ENCODE results near the gene NEUROD4. TPM values are rescaled to one million over a fixed set of nuclear protein-coding genes. Genes with fewer than 3 reads are reported as not detected.
A peak's percentile ranks its signal among the peaks of the same experiment; 100 is the strongest.

NEUROD4 gene
- total and polyA plus RNA-seq, 12 donors: 0.17 to 3.3 (median 1.1) TPM; not detected in 5

GRCh38 chr12:55067701-55068100 lies 47.9 kb downstream of the NEUROD4 start:
- intact Hi-C loops (cut with DNase I): no loop called here
- H3K27ac ChIP-seq: no peak overlapping the region
- DNase-seq: no peak
- H3K4me3 ChIP-seq: no peak overlapping the region
- no peaks in the 10 kb centered on the region for H3K27me3 ChIP-seq
- no peaks in the 10 kb centered on the region for H3K36me3 ChIP-seq (replicated peaks in 1 of 2)
- WGBS, 4 donors: 48 to 63% (median 54%) methylated on average over 8 of the region's 8 CpGs
- TF ChIP-seq POLR2A (IDR thresholded peaks at IDR 0.05) (no peak), CTCF (IDR thresholded peaks at IDR 0.05) (no peak)
- H3K9me3 ChIP-seq (replicated peaks in 1 of 3): no peaks in the 10 kb centered on the region
- no peaks in the 10 kb centered on the region for H3K4me1 ChIP-seq (replicated peaks in 1 of 2)

DNA sequence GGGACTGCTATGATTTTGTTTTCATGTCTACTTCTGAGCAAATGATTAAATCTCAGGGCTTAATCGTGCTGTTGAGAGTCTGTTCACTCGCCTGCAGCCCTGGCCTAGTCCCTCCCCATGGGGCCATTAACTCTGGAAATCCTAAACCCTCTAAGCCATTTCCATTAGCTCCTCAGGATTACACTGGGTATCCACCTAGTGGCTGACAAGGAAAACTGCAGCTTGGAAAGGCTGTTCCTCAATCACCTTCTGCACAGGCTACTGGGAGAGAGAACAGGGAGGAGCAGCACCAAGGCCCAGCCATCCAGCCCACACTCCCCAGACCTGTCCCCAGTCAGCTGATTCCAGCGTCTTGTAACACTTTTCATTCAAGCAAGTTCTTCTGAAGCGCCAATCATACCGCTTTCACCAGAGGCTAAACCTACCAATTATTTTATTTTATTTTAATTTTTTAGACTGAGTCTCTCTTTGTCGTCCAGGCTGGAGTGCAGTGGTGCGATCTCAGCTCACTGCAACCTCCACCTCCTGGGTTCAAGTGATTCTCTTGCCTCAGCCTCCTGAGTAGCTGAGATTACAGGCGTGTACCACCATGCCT lies 48.7 kb downstream of the NEUROD4 start:
- Histone ChIP-seq H3K9me3 (replicated peaks in 1 of 3) (no peaks in the 10 kb centered on the region), H3K27me3 (no peaks in the 10 kb centered on the region), H3K36me3 (replicated peaks in 1 of 2) (no peaks in the 10 kb centered on the region), H3K4me1 (replicated peaks in 1 of 2) (no peaks in the 10 kb centered on the region), H3K4me3 (no peak overlapping the region), H3K27ac (no peak overlapping the region)
- WGBS, 4 donors: 55 to 60% (median 57%) methylated on average over 8 of the region's 8 CpGs
- TF ChIP-seq POLR2A (IDR thresholded peaks at IDR 0.05) (no peak), CTCF (IDR thresholded peaks at IDR 0.05) (peak; percentile 42 to 67 (median 64))
- DNase-seq: peak in 6 of 7 donors; percentile 16 to 61 (median 25)
- intact Hi-C loops (cut with DNase I): no loop called here

- no peaks in the 10 kb centered on the region for H3K36me3 ChIP-seq (replicated peaks in 1 of 2)
- no peaks in the 10 kb centered on the region for H3K4me1 ChIP-seq (replicated peaks in 1 of 2)
- H3K9me3 ChIP-seq (replicated peaks in 1 of 3): no peaks in the 10 kb centered on the region
- WGBS, 4 donors: 45 to 88% (median 49%) methylated on average over 1 to 3 of the region's 3 CpGs
- H3K27ac ChIP-seq: no peak overlapping the region
- TF ChIP-seq POLR2A (IDR thresholded peaks at IDR 0.05): no peak
- TF ChIP-seq CTCF (IDR thresholded peaks at IDR 0.05): peak in 4 of 6 experiments; percentile 24 to 42 (median 38)
- H3K4me3 ChIP-seq: no peak overlapping the region
- peak; percentile 26 to 82 (median 51) for DNase-seq
- peaks cover 13% of the 10 kb centered on the region for H3K27me3 ChIP-seq
- intact Hi-C loops (cut with DNase I): loop anchor here (2.0 to 5.0 kb wide), 2 partner anchors 79 to 80 kb away; no protein-coding TSS in a partner anchor
Observed at GRCh38 chr12:55072083-55072482, 52.3 kb downstream of the NEUROD4 start.

DNA sequence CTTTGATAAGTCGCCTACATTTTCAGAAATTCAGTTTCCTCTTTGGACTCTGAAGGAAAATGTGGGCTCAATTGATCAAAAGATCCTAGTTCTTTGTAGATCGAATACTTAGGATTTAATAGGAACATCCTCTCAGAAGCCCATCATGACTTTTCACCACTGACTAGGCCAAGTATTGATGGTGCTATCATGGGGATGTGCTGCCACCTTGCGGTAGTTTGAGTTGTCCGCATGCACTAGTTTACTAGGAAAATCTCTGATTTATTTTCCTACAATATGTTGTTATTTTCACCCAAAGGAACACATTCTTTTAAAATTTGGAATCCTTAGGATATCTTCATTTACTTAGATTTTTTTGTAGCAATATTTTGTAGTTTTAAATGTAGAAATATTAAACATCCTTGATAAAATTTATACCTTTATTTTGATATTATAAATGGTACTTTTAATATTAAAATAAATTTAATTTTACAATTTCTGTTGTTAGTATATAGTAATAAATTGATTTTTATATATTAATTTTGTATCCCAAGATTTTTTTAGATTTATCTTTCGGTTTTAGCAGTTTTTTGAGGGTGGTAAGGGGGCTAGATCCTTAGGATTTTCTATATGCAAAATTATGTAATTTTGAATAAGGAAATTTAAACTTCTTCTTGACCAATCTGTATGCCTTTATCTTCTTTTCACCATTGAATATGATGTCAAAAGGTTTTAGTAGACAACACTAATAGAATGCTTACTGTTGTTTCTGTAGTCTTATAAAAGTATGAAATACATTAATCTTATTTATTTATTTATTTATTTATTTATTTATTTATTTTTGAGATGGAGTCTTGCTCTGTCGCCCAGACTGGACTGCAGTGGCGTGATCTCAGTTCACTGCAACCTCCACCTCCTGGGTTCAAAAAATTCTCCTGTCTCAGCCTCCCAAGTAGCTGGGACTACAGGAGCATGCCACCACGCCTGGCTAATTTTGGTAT lies 53.6 kb downstream of the NEUROD4 start:
- intact Hi-C loops (cut with DNase I): loop anchor here (2.0 to 5.0 kb wide), 2 partner anchors 81 kb away; no protein-coding TSS in a partner anchor
- Histone ChIP-seq H3K36me3 (replicated peaks in 1 of 2) (no peaks in the 10 kb centered on the region), H3K4me1 (replicated peaks in 1 of 2) (no peaks in the 10 kb centered on the region), H3K4me3 (no peak overlapping the region), H3K27ac (no peak overlapping the region), H3K27me3 (peaks cover 19% of the 10 kb centered on the region), H3K9me3 (replicated peaks in 1 of 3) (no peaks in the 10 kb centered on the region)
- WGBS, 4 donors: 27 to 40% (median 35%) methylated on average over 8 of the region's 8 CpGs
- DNase-seq: peak; percentile 54 to 90 (median 78)
- TF ChIP-seq POLR2A (IDR thresholded peaks at IDR 0.05) (no peak), CTCF (IDR thresholded peaks at IDR 0.05) (peak; percentile 73 to 94 (median 83))

Data from adrenal gland (tissue), 12 donors.